Keratinocyte (primary cell): ENCODE results near the gene RANBP3.
"Not testable (repeated sequence)": the region's sequence is repeated elsewhere in the genome, so short reads cannot be mapped to it uniquely, and the experiment has no call there.

ENCODE experiments used
- CTCF ChIP-seq, 3 experiments: IDR thresholded peaks in 1 of 3; conservative IDR thresholded peaks in 1 of 3; optimal IDR thresholded peaks in 1 of 3; 2 replicates in 2 of 3; 3 replicates in 1 of 3; pipeline versions ENCODE3 to v1.5.1; 2011; ENCODE audit warnings: low read length in 3 of 3, mild to moderate bottlenecking in 3 of 3, moderate library complexity in 2 of 3, control low read depth in 1 of 3, inconsistent platforms in 1 of 3; ENCODE audit not compliant: insufficient read depth in 2 of 3; ENCODE audit errors: extremely low read depth in 1 of 3
- EZH2 ChIP-seq: IDR thresholded peaks from one replicate; pipeline ENCODE4 v1.6.1; 2012; ENCODE audit warnings: inconsistent platforms, mild to moderate bottlenecking, low read length, moderate library complexity

GRCh38 chr19:5884065-5884811 lies 93.7 kb downstream of the RANBP3 start:
- TF ChIP-seq CTCF (optimal IDR thresholded peaks at IDR 0.05 in 1 of 3, IDR thresholded peaks at IDR 0.05 in 1 of 3, conservative IDR thresholded peaks at IDR 0.05 in 1 of 3; ENCODE audit: extremely low read depth in 1 of 3, insufficient read depth in 2 of 3, low read length in 3 of 3); EZH2: not testable (repeated sequence)
